Measurements from ENCODE around the gene INTS3.
A peak's percentile ranks its signal among the peaks of the same experiment; 100 is the strongest.
"Not testable (repeated sequence)": the region's sequence is repeated elsewhere in the genome, so short reads cannot be mapped to it uniquely, and the experiment has no call there.

Gene INTS3

GRCh38 chr1:153760440-153760839 lies 32.6 kb downstream of the INTS3 start:
- DNase-seq = no peak

- DNase-seq = no peak
These were observed 35.7 kb downstream of the INTS3 start for GRCh38 chr1:153763365-153764225.

- no peak for DNase-seq
These were observed 36.5 kb downstream of the INTS3 start for GRCh38 chr1:153764310-153764709.

- DNase-seq = not testable (repeated sequence)
These were observed 38.8 kb downstream of the INTS3 start for GRCh38 chr1:153766663-153767062.

GRCh38 chr1:153767519-153767918 lies 39.7 kb downstream of the INTS3 start:
- DNase-seq = no peak

- DNase-seq = no peak
These were observed 40.7 kb downstream of the INTS3 start for GRCh38 chr1:153768316-153769181.

- no peak for DNase-seq
These were observed 41.4 kb downstream of the INTS3 start for GRCh38 chr1:153769221-153769620.

- DNase-seq = no peak
These were observed 42.9 kb downstream of the INTS3 start for GRCh38 chr1:153770797-153771196.

GRCh38 chr1:153771261-153771660 lies 43.4 kb downstream of the INTS3 start:
- no peak for DNase-seq

GRCh38 chr1:153771841-153772593 lies 44.2 kb downstream of the INTS3 start:
- no peak for DNase-seq

GRCh38 chr1:153773096-153773921 lies 45.5 kb downstream of the INTS3 start:
- DNase-seq = no peak

- no peak for DNase-seq
These were observed 46.3 kb downstream of the INTS3 start for GRCh38 chr1:153774026-153774595.

GRCh38 chr1:153774780-153775457 lies 47.1 kb downstream of the INTS3 start, which contains the start of gene SLC27A3:
TSS of gene SLC27A3 (plus strand) at chr1:153775407. CDS start at chr1:153775498, 91 bp downstream.
- DNase-seq = no peak

GRCh38 chr1:153775458-153776327 lies 47.8 kb downstream of the INTS3 start:
- DNase-seq = peak; percentile 56

- DNase-seq = no peak
These were observed 48.5 kb downstream of the INTS3 start for GRCh38 chr1:153776352-153776751.

- no peak for DNase-seq
These were observed 49.1 kb downstream of the INTS3 start for GRCh38 chr1:153776845-153777370.

GRCh38 chr1:153777648-153778047 lies 49.8 kb downstream of the INTS3 start:
- no peak for DNase-seq

- no peak for DNase-seq
These were observed 50.4 kb downstream of the INTS3 start for GRCh38 chr1:153778051-153778823.
